Stomach smooth muscle (tissue), 2 donors: Measurements from ENCODE around the gene PACS2.
"Not testable (repeated sequence)": the region's sequence is repeated elsewhere in the genome, so short reads cannot be mapped to it uniquely, and the experiment has no call there.

Experiments used
- H3K27ac ChIP-seq: one replicate; pipeline ENCODE4 v1.7.0; 2013; ENCODE audit warnings: mild to moderate bottlenecking, low read length, inconsistent platforms
- H3K27me3 ChIP-seq, 2 donors: one replicate each; pipeline ENCODE4 v1.7.0; 2013; ENCODE audit warnings: low read length in 2 of 2; ENCODE audit not compliant: insufficient read depth in 2 of 2, control insufficient read depth in 1 of 2
- H3K36me3 ChIP-seq, 2 donors: one replicate each; pipeline ENCODE4 v1.7.0; 2013; ENCODE audit warnings: low read length in 2 of 2; ENCODE audit not compliant: control insufficient read depth in 2 of 2, insufficient read depth in 2 of 2
- H3K4me1 ChIP-seq: one replicate; pipeline ENCODE4 v1.7.0; 2013; ENCODE audit warnings: low read length; ENCODE audit not compliant: control insufficient read depth, insufficient read depth
- H3K4me3 ChIP-seq, 2 donors: one replicate each; pipeline ENCODE4 v1.7.0; 2013; ENCODE audit warnings: low read length in 2 of 2
- H3K9ac ChIP-seq, 2 donors: one replicate each; pipeline ENCODE4 v1.7.0; 2013; ENCODE audit warnings: low read length in 2 of 2, mild to moderate bottlenecking in 1 of 2
- H3K9me3 ChIP-seq, 2 donors: one replicate each; pipeline ENCODE4 v1.7.0; 2013; ENCODE audit warnings: low read length in 2 of 2; ENCODE audit not compliant: control insufficient read depth in 2 of 2
- donor health status: healthy.
- donor health status: Pancreatic carcinoma.

Gene PACS2

DNA sequence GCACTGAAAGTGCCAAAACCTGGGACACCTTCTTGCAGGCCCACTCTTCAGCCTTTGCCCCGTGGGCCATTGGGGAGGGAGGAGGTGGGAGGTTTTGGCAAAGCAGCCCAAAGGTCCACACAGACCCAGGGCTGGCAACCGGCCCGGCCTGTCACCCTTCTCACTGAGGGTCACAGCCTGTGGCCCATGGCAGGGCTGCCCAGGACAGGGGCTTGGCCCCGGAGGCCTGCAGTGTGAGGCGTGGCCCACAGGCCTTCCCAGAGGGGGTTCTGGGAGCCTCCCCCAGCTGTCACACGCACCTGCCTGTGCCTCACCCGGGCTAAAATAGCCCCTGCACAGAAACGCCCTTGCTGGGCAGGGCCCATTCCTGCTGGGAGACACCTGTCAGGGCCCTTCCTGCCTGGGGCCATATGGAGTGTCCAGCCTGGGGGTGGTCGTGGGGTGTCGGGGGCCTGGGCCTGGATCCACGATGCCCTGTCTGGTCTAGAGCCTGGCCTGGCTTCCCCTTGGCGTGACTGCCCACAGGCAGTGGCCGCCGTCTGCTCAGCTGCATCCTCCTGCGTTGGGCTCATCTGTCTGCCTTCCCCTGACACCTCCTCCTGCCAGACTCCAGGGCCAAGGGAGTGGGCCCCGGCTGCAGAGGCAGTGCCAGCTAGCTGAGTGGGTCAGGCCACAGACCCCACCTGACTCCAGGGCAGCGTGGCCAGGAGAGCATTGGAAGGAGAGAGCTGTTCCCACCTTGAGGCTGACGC is 19.2 kb downstream of the PACS2 start:
- Histone ChIP-seq H3K4me1 (peaks cover 42% of the 10 kb centered on the region), H3K9ac (no peak overlapping the region), H3K9me3 (no peaks in the 10 kb centered on the region), H3K27ac (no peak overlapping the region), H3K36me3 (no peaks in the 10 kb centered on the region), H3K27me3 (no peaks in the 10 kb centered on the region), H3K4me3 (no peak overlapping the region)

DNA sequence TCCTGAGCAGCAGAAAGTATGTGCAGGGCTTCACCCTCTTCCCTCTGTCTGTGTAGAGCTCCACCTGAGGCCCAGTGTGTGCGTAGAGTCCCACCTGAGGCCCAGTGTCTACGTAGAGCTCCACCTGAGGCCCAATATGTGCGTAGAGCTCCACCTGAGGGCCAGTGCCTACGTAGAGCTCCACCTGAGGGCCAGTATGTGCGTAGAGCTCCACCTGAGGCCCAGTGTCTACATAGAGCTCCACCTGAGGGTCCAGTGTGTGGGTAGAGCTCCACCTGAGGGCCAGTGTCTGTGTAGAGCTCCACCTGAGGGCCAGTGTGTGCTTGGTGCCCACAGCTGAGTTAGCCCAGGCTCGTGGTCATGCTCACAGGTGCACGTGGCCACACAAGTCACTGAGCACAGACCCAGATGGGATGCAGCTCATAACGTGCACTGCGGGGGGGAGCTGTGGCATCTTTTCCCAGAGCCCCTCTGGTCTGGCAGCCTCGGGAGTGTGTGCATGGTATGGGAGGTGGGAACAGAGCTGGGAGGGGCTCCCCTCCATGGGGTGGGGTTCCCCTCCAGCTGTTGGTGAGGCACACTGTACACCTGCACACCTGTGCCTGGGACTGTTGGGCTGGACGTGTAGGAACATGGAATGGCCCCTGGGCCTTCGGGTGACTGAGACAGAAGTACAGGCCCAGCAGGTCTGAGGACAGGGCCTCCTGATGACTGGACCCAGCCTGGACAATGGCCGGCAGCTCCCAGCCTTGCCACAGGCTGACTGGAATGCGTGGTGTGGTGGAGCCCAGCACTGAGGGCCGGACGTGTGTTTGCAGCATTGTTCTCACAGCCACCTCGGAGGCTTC is 20.1 kb downstream of the PACS2 start:
- no peaks in the 10 kb centered on the region for H3K36me3 ChIP-seq
- H3K9ac ChIP-seq = no peak overlapping the region
- H3K27ac ChIP-seq = no peak overlapping the region
- H3K4me3 ChIP-seq = no peak overlapping the region
- H3K9me3 ChIP-seq = no peaks in the 10 kb centered on the region
- peaks cover 46% of the 10 kb centered on the region for H3K4me1 ChIP-seq
- no peaks in the 10 kb centered on the region for H3K27me3 ChIP-seq

DNA sequence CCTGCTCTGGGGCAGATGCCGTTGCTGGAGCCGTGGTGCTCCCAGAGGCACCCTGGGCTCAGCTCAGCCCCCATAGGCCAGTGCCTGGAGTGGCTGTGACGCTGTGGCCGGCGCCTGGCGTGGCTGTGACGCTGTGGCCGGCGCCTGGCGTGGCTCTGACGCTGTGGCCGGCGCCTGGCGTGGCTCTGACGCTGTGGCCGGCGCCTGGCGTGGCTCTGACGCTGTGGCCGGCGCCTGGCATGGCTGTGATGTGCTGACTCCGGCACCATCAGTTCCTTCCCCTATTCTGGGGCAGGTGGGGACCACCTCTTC is 20.6 kb downstream of the PACS2 start:
- H3K27ac ChIP-seq, H3K9ac ChIP-seq: not testable (repeated sequence)

DNA sequence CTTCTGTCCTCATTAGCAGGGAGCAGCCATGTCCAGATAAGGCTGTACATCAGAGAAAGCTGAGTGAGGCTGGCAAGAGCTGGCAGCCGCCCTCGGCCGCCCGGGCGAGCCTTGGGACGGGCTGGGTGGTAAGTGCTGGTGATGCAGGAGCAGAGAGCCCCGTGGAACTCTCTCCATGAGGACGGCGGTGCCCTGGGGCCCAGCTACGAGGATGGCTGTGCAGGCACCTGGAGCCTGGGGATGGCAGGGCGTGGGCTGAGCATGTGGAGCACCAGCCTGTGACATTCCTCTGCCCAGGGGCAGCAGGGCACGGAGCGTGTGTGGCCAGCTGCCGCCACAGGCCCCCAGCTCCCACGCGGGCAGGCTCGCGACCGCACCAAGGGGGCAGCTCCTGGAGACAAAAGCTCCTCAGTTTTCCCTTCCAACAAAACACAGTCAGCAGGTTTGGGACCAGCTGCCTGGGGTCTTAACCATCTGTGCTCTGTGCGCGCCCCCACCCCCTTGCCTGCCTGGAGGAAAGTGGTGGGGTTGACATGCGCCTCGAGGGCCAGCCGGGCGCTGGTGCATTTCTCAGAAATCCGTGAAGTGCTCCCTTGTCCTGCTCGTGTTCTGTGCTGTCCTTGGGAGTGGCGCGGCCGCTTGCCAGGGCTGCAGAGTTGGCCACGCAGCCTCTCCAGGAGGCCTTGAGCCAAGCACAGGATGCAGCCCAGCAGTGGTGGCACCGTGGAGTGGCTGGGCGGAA is 21.4 kb downstream of the PACS2 start:
- Histone ChIP-seq H3K36me3 (no peaks in the 10 kb centered on the region), H3K27me3 (no peaks in the 10 kb centered on the region), H3K27ac (no peak overlapping the region), H3K4me1 (peaks cover 52% of the 10 kb centered on the region), H3K4me3 (no peak overlapping the region), H3K9me3 (no peaks in the 10 kb centered on the region), H3K9ac (no peak overlapping the region)

More for the DNA sequence above, 20.6 kb downstream of the PACS2 start:
- not testable (repeated sequence) for H3K27me3 ChIP-seq, H3K9me3 ChIP-seq, H3K4me3 ChIP-seq, H3K36me3 ChIP-seq
- peaks cover 47% of the 10 kb centered on the region for H3K4me1 ChIP-seq

DNA sequence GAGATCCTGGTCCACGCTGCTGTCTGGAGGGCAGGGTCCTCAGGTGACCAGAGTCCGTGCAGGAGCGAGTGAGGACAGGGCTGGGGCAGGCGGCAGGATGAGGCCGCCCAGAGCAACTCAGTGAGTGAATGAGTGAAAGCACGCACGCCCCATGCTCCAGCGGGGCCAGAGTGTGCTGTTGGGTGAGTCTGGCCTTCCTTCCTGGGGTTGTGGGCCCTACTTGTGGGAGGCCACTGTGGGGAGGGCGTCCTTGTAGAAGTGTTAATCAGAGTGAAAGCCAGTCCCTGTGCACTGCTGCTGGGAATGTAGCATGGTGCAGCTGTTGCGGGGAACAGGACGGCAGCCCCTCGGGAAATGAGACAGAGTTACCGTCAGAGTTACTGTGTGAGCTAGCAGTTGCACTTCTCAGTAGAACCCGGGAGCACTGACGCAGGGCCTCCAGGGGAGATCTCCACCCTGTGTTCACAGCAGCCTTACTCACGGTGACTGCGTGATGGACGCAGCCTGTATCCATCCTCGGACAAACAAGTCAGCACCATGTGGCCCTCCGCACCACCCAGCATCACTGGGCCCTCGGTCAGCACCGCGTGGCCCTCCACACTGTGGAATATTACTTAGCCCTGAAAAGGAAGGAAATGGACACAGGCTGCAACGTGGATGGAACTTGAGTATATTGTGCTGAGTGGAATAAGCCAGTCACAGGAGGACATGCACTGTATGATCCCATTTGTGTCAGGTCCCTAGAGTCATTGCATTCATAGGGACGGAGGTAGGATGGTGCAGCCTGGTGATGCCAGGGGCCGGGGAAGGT is 22.1 kb downstream of the PACS2 start:
- Histone ChIP-seq H3K27me3 (no peaks in the 10 kb centered on the region), H3K4me3 (no peak overlapping the region), H3K9ac (no peak overlapping the region)

DNA sequence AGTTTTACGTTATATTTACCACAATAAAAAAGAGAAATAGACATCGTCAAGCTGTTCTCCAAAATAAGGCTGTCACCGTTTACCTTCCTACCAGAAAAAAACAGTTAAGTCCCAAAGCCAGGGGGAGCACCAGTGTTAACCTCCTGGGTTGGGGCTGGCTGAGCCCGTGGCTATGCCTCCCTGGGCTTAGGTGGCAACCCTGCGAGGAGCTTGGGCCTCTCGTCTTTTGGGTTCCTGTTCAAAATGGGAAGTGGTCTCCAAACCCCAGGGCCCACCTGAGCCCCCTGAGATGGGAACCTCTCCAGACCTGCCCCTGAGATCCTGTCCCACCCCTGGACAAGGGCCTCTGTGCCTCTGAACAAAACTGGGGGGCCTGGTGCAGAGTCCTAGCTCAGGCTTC is 22.9 kb downstream of the PACS2 start:
- no peaks in the 10 kb centered on the region for H3K36me3 ChIP-seq
- no peak overlapping the region for H3K9ac ChIP-seq
- H3K9me3 ChIP-seq = no peaks in the 10 kb centered on the region
- no peak overlapping the region for H3K27ac ChIP-seq
- H3K4me1 ChIP-seq = peaks cover 63% of the 10 kb centered on the region
- no peaks in the 10 kb centered on the region for H3K27me3 ChIP-seq
- H3K4me3 ChIP-seq = no peak overlapping the region

More for the DNA sequence above, 22.1 kb downstream of the PACS2 start:
- Histone ChIP-seq H3K36me3 (no peaks in the 10 kb centered on the region), H3K4me1 (peaks cover 59% of the 10 kb centered on the region), H3K9me3 (no peaks in the 10 kb centered on the region), H3K27ac (no peak overlapping the region)

DNA sequence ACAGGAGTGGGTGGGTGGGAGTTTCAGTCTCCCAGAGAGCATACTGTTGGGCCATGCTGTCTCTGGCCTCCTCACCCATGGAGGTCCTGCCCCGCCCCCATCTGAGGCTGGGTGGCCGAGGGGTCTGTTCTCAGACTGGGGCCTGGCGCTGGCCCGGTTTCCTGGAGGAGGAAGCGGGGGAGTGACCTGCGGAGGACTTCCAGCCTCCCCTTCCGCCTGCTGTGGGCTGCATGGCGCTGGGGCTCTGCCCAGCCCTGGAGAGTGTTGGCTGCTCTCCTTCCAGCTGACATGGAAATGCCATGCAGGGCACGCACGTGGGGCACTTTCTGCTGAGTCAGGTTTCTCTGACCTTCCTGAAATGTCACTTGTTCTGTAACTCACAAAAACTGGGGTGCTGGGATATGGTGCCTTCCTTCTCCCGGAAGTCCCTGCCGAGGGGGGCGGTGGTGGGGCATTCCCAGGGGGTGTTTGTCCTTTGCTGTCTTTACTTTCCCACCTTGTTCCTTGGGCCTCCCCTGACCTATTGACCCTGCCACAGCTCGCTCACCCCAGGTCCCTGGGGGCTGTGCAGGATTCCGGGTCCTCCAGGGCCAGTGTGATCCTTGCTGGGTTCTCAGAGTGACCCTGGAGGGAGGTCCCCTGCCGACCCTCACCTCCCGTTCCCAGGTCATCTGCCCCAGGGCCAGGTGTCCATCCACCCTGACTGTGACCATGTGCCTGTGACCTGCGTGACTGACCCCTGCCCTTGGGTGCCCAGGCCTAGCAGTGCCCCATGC is 23.6 kb downstream of the PACS2 start:
- no peaks in the 10 kb centered on the region for H3K9me3 ChIP-seq
- H3K9ac ChIP-seq = no peak overlapping the region
- H3K4me3 ChIP-seq = no peak overlapping the region
- H3K27me3 ChIP-seq = no peaks in the 10 kb centered on the region
- no peaks in the 10 kb centered on the region for H3K36me3 ChIP-seq
- H3K4me1 ChIP-seq = peaks cover 66% of the 10 kb centered on the region
- peak overlapping the region; percentile 49 for H3K27ac ChIP-seq

DNA sequence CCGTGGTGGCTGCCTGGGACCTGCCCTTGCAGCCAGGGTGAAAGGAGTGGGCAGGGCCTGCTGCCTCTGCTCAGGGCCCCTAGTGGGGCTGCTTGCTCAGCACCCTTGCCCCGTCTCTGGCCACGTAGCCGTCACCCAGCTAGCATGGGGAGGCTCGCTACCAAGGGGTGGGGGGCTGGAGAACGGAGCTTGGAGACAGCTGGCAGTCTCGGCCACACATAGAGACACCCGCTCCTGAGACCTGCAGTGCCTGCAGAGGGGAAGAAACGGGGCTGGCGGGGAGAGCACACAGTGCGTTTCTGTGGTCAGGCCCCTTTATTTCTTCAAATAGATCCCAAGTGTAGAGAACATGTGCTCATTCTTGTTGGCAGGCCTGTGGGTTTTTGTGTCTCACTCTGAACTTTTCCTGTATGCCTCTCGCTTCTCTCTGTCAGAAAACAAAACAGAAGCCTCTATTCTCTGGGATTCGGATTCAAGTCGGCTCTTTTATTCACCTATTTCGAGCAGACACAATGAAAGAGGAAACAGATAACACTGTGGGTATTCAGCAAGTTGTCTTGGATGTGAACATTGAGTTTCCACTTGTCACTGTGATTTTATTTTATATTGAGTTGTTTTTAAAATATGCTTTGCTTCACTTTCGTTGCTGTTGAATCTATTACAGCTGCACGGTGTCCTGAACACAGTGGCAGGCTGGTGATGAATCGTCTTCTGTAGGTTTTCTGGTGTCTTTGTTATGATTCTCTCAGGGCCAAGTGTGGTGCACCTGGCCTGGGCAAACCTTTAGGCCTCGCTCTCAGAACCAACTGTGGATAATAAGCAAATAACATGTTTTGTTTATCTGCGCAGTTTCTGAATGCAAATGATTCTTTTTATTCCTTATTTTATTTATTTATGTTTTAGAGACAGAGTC is 26.5 kb downstream of the PACS2 start:
- peaks cover 51% of the 10 kb centered on the region for H3K4me1 ChIP-seq
- no peaks in the 10 kb centered on the region for H3K27me3 ChIP-seq
- peak overlapping the region; percentile 26 to 40 for H3K4me3 ChIP-seq

DNA sequence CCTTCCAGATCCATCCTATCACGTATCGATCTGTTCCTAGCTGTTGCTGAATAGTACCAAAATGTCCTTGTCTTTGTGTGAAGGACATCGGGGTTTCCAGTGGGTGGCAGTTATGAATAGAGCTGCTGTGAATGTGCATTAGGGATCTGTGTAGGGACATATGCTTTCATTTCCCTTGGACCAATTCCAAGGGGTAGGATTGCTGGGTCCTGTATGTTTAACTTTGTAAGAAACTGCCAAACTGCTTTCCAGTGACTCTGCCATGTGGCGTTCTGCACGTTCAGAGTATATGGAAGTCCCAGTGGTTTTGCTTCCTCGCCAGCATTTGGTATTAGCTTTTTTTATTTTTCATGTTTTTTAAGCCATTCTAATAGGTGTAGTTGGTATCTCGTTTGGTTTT is 28.6 kb downstream of the PACS2 start:
- Histone ChIP-seq H3K36me3 (no peaks in the 10 kb centered on the region), H3K9ac (peak overlapping the region in 1 of 2 donors; percentile 37), H3K27ac (peak overlapping the region; percentile 46), H3K4me1 (peaks cover 48% of the 10 kb centered on the region), H3K9me3 (no peaks in the 10 kb centered on the region), H3K4me3 (peak overlapping the region in 1 of 2 donors; percentile 29), H3K27me3 (no peaks in the 10 kb centered on the region)

More for the DNA sequence above, 26.5 kb downstream of the PACS2 start:
- Histone ChIP-seq H3K36me3 (no peaks in the 10 kb centered on the region), H3K9me3 (no peaks in the 10 kb centered on the region), H3K27ac (peak overlapping the region; percentile 84), H3K9ac (peak overlapping the region; percentile 13 to 29)
